ENCODE data around the gene ORC1. TPM values are rescaled to one million over a fixed set of nuclear protein-coding genes. Genes with fewer than 3 reads are reported as not detected.

The ORC1 gene
- total and polyA plus RNA-seq, 2 experiments from 2014 or later = 15.1 to 55.0 TPM

DNA sequence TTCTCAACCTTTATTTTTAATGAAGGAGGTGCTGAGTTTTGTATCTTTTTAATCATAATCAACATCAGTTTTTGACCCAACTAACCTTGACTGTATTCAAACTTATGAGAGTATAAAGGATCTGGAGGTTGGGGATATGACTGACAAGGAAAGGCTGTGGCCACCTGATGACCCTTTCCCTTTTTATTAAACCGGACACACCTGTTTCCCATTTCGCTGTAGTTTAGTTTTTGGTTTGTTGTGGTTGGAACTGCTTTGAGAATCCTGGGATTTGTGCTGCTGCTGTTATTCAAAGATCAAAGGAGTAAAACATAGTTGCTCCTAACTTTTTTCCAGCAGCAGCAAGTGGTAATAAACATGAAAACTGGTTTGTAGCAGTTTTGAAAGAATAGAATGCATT lies 12.6 kb upstream of the ORC1 start:
- no peak overlapping the region for H3K27ac ChIP-seq (ENCODE audit: low read depth)
- no peaks in the 10 kb centered on the region; the same call in 1 of the 2 replicates for H3K79me2 ChIP-seq (replicated peaks; ENCODE audit: insufficient read depth)
- no peak overlapping the region for H3K4me3 Mint-ChIP-seq
- DNase-seq (ENCODE audit: low spot score) (no peak), ATAC-seq (no peak)
- no peaks in the 10 kb centered on the region for H3K9me3 Mint-ChIP-seq
- H3K4me1 ChIP-seq (ENCODE audit: insufficient read depth) = no peaks in the 10 kb centered on the region
- no peak overlapping the region for H3K27ac Mint-ChIP-seq
- H3K27me3 Mint-ChIP-seq (ENCODE audit: insufficient read depth, low read depth, poor library complexity) = peaks cover 2% of the 10 kb centered on the region
- H3K27me3 ChIP-seq (ENCODE audit: insufficient read depth) = no peaks in the 10 kb centered on the region
- H3K4me1 Mint-ChIP-seq = no peaks in the 10 kb centered on the region
- peaks cover 69% of the 10 kb centered on the region for H3K36me3 ChIP-seq (ENCODE audit: insufficient read depth)
- no peak for TF ChIP-seq ETS1 (IDR thresholded peaks at IDR 0.05)
- no peak for TF ChIP-seq EZH2 (IDR thresholded peaks at IDR 0.05; ENCODE audit: low read depth, unreplicated experiment)
- TF ChIP-seq POLR2AphosphoS5 (IDR thresholded peaks at IDR 0.05; ENCODE audit: low read depth) = no peak
- TF ChIP-seq ZNF462 (CRISPR knock-in tag; IDR thresholded peaks at IDR 0.05) = no peak
- TF ChIP-seq CREB1 (CRISPR knock-in tag; IDR thresholded peaks at IDR 0.05; ENCODE audit: low read depth) = no peak
- no peak for TF ChIP-seq JUNB (IDR thresholded peaks at IDR 0.05; ENCODE audit: unreplicated experiment)
- no peak for TF ChIP-seq ZNF331 (CRISPR knock-in tag; IDR thresholded peaks at IDR 0.05; ENCODE audit: low read depth)
- TF ChIP-seq ZNF114 (CRISPR knock-in tag; IDR thresholded peaks at IDR 0.05) = no peak
- TF ChIP-seq NANOG (IDR thresholded peaks at IDR 0.05; ENCODE audit: borderline replicate concordance) = no peak
- TF ChIP-seq EZH2phosphoT487 (IDR thresholded peaks at IDR 0.05; ENCODE audit: unreplicated experiment) = no peak
- TF ChIP-seq, protein P1, sequence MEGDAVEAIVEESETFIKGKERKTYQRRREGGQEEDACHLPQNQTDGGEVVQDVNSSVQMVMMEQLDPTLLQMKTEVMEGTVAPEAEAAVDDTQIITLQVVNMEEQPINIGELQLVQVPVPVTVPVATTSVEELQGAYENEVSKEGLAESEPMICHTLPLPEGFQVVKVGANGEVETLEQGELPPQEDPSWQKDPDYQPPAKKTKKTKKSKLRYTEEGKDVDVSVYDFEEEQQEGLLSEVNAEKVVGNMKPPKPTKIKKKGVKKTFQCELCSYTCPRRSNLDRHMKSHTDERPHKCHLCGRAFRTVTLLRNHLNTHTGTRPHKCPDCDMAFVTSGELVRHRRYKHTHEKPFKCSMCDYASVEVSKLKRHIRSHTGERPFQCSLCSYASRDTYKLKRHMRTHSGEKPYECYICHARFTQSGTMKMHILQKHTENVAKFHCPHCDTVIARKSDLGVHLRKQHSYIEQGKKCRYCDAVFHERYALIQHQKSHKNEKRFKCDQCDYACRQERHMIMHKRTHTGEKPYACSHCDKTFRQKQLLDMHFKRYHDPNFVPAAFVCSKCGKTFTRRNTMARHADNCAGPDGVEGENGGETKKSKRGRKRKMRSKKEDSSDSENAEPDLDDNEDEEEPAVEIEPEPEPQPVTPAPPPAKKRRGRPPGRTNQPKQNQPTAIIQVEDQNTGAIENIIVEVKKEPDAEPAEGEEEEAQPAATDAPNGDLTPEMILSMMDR (conservative IDR thresholded peaks at IDR 0.05; ENCODE audit: low read depth in 2 of 2) = no peak
- TF ChIP-seq REST (IDR thresholded peaks at IDR 0.05; ENCODE audit: unreplicated experiment) = no peak
- no peak for TF ChIP-seq STAT1 (IDR thresholded peaks at IDR 0.05; ENCODE audit: unreplicated experiment)
- H3K9me2 ChIP-seq (ENCODE audit: insufficient read depth) = no peaks in the 10 kb centered on the region
- H4K20me1 ChIP-seq (replicated peaks; ENCODE audit: insufficient read depth) = peaks cover 6% of the 10 kb centered on the region; the same call in 1 of the 2 replicates
- no peaks in the 10 kb centered on the region for H3F3A ChIP-seq (replicated peaks; ENCODE audit: low read depth)
- no peak overlapping the region for H2AFZ ChIP-seq
- H3K36me3 Mint-ChIP-seq (ENCODE audit: low read depth) = peaks cover 75% of the 10 kb centered on the region
- H3K4me2 ChIP-seq = no peak overlapping the region
- no peak overlapping the region for H3K4me3 ChIP-seq

Measured in GM23338 (cell line).